ENCODE data around the gene ZNF595.
"Not testable (repeated sequence)": the region's sequence is repeated elsewhere in the genome, so short reads cannot be mapped to it uniquely, and the experiment has no call there.

ZNF595 gene

DNA sequence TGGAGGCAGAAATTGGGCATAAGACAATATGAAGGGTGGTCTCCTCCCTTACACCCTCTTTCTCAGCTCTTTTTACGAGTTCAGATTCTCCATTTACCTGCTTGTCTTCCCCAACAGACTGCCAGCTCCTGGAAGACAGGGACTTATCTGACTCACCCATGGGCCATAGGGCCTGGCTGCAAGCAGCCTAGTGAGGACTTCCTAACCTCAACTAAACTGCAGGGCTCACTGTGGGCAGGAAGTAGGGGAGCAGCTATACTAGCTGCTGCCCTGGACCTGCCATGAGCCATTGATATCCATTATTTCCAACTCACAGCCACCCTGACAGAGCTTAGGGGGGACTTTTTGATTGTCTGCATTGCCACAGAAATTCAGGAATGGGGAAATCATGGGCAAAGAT is 59.6 kb downstream of the ZNF595 start:
- TF ChIP-seq, protein P1, sequence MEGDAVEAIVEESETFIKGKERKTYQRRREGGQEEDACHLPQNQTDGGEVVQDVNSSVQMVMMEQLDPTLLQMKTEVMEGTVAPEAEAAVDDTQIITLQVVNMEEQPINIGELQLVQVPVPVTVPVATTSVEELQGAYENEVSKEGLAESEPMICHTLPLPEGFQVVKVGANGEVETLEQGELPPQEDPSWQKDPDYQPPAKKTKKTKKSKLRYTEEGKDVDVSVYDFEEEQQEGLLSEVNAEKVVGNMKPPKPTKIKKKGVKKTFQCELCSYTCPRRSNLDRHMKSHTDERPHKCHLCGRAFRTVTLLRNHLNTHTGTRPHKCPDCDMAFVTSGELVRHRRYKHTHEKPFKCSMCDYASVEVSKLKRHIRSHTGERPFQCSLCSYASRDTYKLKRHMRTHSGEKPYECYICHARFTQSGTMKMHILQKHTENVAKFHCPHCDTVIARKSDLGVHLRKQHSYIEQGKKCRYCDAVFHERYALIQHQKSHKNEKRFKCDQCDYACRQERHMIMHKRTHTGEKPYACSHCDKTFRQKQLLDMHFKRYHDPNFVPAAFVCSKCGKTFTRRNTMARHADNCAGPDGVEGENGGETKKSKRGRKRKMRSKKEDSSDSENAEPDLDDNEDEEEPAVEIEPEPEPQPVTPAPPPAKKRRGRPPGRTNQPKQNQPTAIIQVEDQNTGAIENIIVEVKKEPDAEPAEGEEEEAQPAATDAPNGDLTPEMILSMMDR (IDR thresholded peaks at IDR 0.05; ENCODE audit: insufficient read depth, missing control alignments), result no peak
- DNase-seq (ENCODE audit: insufficient read length, low spot score) (no peak), FAIRE-seq (no peak)

DNA sequence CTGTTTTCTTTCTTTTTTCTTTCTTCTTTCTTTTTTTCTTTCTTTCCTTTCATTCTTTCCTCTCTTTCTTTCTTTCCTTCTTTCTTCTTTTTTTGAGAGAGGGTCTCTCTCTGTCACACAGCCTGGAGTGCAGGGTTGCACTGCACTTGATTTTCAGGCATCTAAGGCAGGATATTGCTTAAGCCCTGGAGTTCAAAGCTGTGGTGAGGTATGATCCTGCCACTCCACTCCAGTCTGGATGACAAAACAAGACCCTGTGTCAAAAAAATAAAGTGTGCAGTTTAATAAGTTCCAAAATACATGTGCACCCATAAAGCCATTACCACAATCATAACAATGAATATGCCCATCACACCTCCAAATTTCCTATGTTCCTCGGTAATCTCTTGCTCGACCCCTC is 60.6 kb downstream of the ZNF595 start:
- TF ChIP-seq, protein P1 (IDR thresholded peaks at IDR 0.05; ENCODE audit: insufficient read depth, missing control alignments), result no peak
- DNase-seq (ENCODE audit: insufficient read length, low spot score), result no peak
- no peak for FAIRE-seq

DNA sequence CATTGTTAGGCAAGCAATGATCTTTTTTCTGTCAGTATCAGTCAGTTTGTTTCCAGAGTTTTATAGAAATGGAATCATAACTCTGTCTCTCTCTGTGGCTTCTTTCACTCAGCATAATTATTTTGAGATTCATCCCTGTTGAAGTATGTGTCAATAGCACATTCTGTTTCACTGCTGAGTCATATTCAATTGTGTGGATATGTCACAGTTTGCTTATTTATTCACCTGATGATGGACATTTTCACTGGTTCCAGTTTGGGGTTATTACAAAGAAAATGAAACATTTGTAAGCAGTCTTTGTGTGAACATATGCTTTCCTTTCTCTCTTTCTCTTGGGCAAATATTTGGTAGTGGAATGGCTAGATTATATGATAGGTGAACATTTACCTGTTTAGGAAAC is 61.0 kb downstream of the ZNF595 start:
- FAIRE-seq (no peak), DNase-seq (ENCODE audit: insufficient read length, low spot score) (no peak)
- TF ChIP-seq, protein P1 (IDR thresholded peaks at IDR 0.05; ENCODE audit: insufficient read depth, missing control alignments), result no peak

DNA sequence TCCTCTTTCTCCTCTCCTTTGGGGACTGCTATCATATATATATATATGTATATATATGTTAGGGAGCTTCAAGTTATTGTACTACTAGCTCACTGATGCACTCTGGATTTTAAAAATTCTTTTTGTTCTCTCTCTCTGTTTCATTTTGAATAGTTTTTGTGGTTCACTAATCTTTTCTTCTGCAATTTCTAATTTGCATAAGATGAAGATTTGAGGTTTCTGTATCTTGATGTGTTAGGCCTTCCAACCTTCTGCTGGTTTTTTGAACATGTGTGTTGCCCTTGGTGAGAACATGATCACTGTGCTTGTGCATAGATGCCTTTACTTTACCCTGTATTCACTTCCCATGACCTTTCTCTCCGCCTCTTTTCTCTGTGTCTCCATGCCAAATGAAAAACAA is 63.4 kb downstream of the ZNF595 start:
- no peak for DNase-seq (ENCODE audit: insufficient read length, low spot score)
- TF ChIP-seq, protein P1 (IDR thresholded peaks at IDR 0.05; ENCODE audit: insufficient read depth, missing control alignments), result no peak
- no peak for FAIRE-seq

DNA sequence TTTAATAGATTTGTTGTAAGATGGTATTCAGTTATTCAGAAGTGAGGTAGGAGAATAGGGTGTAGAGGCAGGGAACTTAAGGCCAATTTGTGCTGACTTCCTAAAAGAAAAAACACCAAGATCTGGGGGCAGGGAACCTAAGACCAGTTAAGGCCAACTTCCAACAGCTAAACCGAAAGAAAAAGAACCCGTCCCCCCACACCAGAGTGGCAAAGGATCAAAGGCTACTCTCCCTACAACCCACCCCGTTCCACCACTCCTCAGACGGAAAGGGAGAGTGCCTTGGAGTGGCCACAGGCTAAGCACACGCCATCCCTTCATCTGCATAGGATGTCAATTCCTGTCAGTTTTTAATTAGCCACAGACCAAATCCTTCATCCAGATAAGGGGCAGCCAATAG is 67.5 kb downstream of the ZNF595 start:
- no peak for DNase-seq (ENCODE audit: insufficient read length, low spot score)
- TF ChIP-seq, protein P1 (IDR thresholded peaks at IDR 0.05; ENCODE audit: insufficient read depth, missing control alignments), result no peak
- FAIRE-seq, result no peak

DNA sequence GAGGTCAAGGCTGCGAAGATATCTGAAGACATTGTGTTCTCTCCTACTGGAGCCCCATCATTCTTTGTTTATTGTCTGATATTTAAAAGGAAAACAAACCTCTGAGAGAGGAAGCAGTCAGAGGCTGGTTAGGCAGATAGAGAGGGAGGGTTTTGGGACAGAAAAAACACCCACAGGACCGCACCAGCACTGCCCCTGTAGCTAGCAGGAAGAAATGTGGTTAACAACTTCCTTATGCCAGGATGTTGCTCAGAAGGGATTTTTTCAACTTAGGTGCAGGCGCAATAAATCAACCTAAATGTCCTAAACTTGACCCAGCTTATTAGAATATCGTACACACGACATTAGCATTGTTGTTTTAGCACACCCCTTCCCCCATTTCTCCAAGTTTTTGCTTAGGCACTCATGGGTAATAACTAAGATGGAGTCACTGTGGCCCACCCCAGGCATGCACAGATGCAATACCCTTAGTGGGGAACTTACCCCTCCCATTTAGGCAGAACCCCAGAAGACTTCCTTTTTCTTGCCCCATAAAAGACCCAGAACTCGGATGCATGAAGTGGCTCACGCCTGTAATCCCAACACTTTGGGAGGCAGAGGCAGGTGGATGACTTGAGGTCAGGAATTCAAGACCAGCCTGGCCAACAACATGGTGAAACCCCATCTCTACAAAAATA is 68.4 kb downstream of the ZNF595 start:
- no peak for DNase-seq (ENCODE audit: insufficient read length, low spot score)
- no peak for FAIRE-seq
- TF ChIP-seq, protein P1 (IDR thresholded peaks at IDR 0.05; ENCODE audit: insufficient read depth, missing control alignments), result no peak

DNA sequence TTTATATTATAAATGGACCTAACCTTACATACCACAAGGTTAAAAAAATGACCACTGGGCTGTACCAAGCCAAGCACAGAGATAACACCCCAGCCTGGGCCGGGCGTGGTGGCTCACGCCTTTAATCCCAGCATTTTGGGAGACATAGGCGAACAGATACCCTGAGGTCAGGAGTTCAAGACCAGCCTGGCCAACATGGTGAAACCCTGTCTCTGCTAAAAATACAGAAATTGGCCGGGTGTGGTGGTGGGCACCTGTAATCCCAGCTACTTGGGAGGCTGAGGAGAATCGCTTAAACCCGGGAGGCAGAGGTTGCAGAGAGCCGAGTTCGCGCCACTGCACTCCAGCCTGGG is 70.8 kb downstream of the ZNF595 start:
- not testable (repeated sequence) for FAIRE-seq; DNase-seq (ENCODE audit: insufficient read length, low spot score)

All from D721Med (cell line).